ENCODE measurements around the gene ZBTB21.

The ZBTB21 gene

GRCh38 chr21:42009831-42010506 is at the start of gene ZBTB21:
TSS of gene ZBTB21 (minus strand) at chr21:42010360. CDS start at chr21:41994095, 16,265 bp downstream.
- DNase-seq: peak; percentile 85

GRCh38 chr21:42059721-42060120 is 49.6 kb upstream of the ZBTB21 start:
- no peak for DNase-seq

DNA sequence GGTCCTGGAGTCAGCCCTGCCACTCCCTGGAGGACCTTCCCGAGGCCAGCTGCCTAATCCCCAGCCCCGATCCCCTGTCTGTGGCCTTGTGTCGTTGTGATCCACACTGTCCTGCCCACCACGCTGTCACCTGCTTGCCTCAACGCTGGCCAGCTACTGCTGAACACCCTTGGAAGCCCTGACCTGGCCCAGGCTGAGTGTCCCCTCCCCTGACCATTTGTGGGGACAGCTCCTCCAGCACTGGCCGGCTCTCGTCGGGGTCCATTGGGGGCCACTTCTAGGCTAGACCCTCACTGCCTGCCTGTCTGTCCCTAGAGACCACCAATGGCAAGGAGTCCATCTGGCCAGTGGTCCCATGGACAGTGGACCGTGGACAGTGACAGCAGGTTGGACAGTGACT is 49.0 kb upstream of the ZBTB21 start:
- no peak for DNase-seq

DNA sequence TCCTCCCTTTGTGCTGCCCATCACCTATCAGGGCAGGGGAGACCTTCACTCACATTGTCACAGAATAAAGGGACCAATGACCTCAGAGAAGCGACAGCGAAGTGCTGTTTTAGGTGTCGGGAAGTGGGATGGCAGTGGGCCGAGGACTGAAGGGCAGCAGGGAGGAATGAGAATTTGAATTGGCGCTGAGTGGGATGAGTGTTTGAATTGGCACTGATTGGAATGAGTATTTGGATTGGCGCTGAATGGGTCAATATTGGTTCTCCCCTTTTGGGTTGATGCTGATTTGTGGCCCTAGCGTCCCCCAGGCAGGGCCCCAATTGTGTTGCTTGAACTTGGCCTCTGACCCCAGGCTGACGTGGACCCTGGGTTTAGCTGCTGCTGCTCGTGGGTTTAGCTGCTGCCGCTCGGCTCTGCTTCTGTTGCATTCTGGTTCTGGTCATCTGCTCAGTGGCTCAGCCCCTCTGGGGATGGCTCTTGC is 48.5 kb upstream of the ZBTB21 start:
- DNase-seq: no peak

DNA sequence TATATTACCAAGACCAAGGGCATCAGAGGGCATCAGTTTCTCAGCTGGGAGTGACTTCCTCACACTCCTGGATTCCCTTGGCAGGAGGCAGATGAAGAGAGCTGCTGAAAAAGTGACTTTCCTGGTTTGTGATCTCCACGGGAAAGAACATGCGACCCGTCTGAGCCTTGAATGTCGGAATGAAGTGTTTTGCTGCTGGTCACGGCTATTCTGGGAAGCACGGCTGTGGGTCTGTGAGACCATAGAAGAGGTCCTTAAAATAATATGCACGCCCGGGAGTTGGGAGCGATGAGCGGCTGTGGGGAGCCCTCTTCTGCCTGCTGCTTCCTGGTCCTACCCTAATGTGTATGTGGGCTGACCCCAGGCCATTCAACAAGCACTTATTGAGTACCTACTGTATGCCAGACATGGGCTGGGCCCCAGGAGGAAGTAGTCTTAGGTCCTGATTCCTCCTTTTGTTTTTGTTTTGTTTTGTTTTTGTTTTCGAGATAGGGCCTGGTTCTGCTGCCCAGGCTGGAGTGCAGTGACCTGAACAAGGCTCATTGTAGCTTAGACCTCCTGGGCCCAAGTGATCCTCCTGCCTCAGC is 47.8 kb upstream of the ZBTB21 start:
- no peak for DNase-seq

DNA sequence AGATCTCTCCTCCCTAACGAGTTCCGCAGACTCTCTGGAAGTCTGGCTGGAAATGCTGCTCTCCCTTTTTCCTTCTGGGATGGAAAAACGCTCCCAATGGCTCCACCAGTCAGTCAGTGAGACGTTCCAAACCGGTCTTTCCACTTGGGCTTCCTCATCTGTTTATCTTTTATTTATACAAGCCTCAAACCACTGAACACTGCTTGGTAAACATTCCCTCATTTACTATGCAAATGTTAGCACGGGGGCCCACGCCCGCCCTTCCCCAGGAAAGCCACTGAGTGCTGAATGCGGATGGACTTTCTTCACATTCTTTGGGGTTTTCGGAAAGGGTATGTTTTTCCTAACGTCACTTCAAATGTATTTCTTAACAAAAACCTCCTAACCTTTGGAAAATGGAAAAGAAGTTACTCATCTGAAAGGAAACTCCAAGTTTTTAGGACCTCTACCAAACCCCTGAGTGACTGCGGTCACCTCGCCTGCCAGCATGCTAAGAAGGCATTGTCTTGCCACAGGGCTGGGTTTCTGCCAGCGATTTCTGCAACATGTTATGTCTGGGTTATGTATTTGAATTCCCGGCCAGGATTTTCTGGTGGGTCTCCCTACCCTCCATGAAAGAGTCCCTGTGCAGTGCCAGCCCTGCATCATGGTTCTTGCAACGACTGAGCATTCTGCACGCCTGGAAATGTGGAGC is 47.0 kb upstream of the ZBTB21 start:
- no peak for DNase-seq

DNA sequence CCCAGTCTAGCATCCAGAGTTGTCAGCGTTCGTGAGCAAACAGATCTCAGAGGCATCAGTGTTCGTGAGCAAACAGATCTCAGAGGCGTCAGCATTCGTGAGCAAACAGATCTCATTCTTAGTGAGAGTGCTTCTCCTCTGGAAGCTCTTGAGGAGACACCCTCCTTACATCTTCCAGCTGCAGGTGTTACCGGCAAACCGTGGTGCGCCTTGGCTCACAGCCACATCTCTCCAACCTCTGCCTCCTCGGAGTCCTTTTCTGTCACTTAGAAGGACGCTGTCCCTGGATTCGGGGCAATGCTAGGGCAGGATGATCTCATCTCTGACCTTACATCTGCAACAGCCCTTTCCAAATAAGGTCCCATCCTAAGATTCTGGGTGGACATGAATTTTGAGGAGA is 46.3 kb upstream of the ZBTB21 start:
- DNase-seq: no peak

- DNase-seq: no peak
These were observed 45.3 kb upstream of the ZBTB21 start for GRCh38 chr21:42055425-42055824.

DNA sequence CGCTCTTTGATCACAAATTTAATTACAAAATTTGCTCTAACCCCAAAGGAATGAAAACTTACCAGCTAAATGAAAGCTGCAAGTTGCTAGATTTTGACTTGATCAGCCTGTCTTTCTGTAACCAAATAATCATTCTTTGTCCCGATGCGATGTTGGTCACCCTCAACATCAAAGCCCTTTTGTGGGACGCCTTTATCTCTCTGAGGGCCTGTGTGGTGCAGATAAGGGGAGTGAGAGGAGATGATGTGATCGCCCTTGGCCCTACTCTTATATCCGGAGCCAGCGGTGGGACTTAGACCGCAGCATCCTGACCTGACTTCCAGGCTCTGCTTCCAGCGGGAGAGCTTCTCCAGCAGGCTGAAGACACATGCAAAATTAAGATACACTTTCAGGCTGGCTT is 41.6 kb upstream of the ZBTB21 start:
- DNase-seq: no peak

- no peak for DNase-seq
These were observed 39.6 kb upstream of the ZBTB21 start for GRCh38 chr21:42049578-42050430.

GRCh38 chr21:42048870-42049577 is 38.9 kb upstream of the ZBTB21 start:
- no peak for DNase-seq

GRCh38 chr21:42047821-42048613 is 37.9 kb upstream of the ZBTB21 start:
- DNase-seq: no peak

- no peak for DNase-seq
These were observed 34.8 kb upstream of the ZBTB21 start for GRCh38 chr21:42044871-42045495.

GRCh38 chr21:42043961-42044360 is 33.8 kb upstream of the ZBTB21 start:
- DNase-seq: no peak

- DNase-seq: no peak
These were observed 33.2 kb upstream of the ZBTB21 start for GRCh38 chr21:42043201-42043895.

DNA sequence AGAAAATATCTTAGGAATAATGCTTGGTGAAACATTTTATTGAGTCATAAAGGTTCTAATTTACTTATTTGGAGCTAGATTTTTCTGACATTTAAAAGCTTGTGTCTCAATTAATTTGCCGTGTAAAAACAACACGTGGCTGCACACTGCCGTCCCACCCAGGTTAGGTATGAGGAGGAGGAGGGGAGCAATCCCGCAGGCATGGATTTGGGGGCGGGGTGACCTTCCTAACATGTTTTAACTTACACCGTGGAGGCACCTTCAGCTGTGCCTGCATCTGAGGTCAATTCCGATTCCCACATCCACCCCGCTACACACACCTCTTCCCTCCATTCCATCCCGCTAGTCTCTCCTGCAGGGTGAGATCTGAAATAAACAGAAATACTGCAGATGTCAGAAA is 32.5 kb upstream of the ZBTB21 start:
- DNase-seq: no peak

- no peak for DNase-seq
These were observed 31.6 kb upstream of the ZBTB21 start for GRCh38 chr21:42041711-42042110.

DNA sequence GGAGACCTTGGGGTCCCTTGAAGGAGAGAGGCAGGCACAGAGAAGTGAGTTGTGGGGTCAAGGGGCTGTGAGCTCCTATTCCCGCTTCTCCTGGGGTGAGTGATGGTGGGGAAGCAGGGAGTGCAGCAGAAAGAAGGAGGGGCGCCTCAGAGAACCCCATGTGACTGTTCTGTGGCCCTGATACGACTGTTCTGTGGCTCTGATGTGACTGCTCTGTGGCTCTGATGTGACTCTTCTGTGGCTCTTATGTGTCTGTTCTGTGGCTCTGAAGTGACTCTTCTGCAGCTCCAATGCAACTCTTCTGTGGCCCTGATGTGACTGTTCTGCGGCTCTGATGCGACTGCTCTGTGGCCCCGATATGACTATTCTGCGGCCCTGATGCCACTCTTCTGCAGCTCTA is 31.1 kb upstream of the ZBTB21 start:
- no peak for DNase-seq

DNA sequence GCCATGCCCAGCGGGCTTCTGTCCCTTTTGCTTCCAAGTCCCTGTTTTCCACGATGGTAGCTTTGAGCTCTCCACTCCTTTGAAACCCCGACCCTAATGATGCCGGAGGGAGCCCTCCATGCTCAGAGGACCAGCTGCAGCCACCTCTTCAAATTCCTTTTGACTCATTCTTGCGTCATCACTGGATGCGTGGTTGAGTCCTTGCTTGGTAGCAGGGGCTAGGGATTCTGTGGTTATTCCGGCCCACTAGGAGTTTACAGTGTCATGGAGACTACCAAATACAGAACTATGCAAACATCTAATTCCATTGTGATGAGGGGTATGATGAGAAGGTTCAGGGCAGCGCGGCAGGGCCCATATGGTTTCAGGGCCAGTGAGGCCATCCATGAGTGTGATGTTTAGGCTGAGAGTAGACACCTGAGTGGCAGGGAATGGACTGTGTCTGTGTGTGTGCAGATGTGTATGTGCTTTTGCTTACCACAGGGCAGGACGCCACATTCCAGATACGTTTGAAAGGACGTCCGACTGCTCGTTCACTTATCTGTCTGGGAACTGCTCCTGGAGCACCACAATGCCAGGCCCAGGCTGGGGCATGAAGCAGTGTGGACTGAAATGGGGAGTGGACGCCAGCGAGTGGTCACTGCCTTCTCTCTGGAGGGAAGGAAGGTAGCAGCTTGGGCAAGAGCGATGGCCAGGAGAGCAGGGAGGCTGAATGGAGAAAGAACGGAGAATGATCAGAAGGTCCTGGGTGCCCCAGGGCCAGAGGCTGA is 30.4 kb upstream of the ZBTB21 start:
- no peak for DNase-seq

DNA sequence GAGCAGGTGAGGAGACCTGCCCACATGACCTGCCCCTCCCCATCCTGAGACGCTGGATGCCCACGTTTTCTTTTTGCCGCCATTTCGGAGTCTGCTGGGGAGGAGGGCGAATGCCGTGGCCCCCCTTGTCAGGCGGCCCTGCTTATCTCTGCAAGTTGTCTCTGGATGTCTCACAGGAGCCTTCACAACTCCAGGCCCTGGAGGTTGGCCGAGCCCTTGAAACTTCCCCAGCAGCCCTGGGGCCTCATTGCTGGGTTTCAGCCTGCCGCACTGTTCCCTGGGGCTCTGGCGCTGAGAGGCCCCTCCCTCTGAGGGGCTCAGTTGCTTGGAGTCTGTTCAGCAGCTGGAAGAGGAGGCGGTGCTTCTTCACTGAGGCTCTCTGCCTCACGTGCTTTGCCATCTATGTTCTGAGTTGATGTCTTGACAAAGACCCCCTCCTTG is 29.8 kb upstream of the ZBTB21 start:
- no peak for DNase-seq

Data from SIG-M5 (cell line).